HUES6 (cell line): ENCODE results near the gene ZBTB9.

Source experiments
- H3K27ac ChIP-seq: 2 replicates; pipeline ENCODE4 v1.7.0; 2013; ENCODE audit warnings: low read depth, mild to moderate bottlenecking, low read length, inconsistent platforms
- H3K27me3 ChIP-seq: 2 replicates; pipeline ENCODE4 v1.6.1; 2013; ENCODE audit warnings: low read length; ENCODE audit not compliant: control insufficient read depth, insufficient read depth
- H3K36me3 ChIP-seq: 2 replicates; pipeline ENCODE4 v1.6.1; 2013; ENCODE audit warnings: low read length; ENCODE audit not compliant: control insufficient read depth, insufficient read depth
- H3K4me1 ChIP-seq: 2 replicates; pipeline ENCODE4 v1.6.1; 2013; ENCODE audit warnings: low read length; ENCODE audit not compliant: control insufficient read depth, insufficient read depth
- H3K4me3 ChIP-seq: 2 replicates; pipeline ENCODE4 v1.5.1; 2013; ENCODE audit warnings: low read depth, low read length
- H3K9ac ChIP-seq: one replicate; pipeline ENCODE4 v1.6.1; 2013; ENCODE audit warnings: mild to moderate bottlenecking, low read length
- H3K9me3 ChIP-seq: 2 replicates; pipeline ENCODE4 v1.6.1; 2013; ENCODE audit warnings: low read depth, low read length; ENCODE audit not compliant: control insufficient read depth, insufficient read depth

The ZBTB9 gene

GRCh38 chr6:33429750-33430052 lies 24.7 kb upstream of the ZBTB9 start:
- Histone ChIP-seq H3K4me3 (no peak overlapping the region), H3K36me3 (peaks cover 4% of the 10 kb centered on the region; the same call in 1 of the 2 replicates), H3K9ac (no peak overlapping the region), H3K27me3 (no peaks in the 10 kb centered on the region), H3K9me3 (no peaks in the 10 kb centered on the region), H3K4me1 (peaks cover 71% of the 10 kb centered on the region), H3K27ac (no peak overlapping the region)

- Histone ChIP-seq H3K4me1 (peaks cover 65% of the 10 kb centered on the region), H3K27ac (0 out of 2 replicates have a peak overlapping the region, but pooled peaks have one; percentile 1)
Measured at GRCh38 chr6:33430334-33430733, 24.0 kb upstream of the ZBTB9 start.

GRCh38 chr6:33430991-33431879 lies 23.1 kb upstream of the ZBTB9 start:
- Histone ChIP-seq H3K27ac (peak overlapping the region; percentile 98), H3K27me3 (no peaks in the 10 kb centered on the region), H3K36me3 (peaks cover 14% of the 10 kb centered on the region), H3K9ac (peak overlapping the region; percentile 88), H3K9me3 (no peaks in the 10 kb centered on the region), H3K4me3 (peak overlapping the region; percentile 79), H3K4me1 (peaks cover 65% of the 10 kb centered on the region)

More at GRCh38 chr6:33430334-33430733, 24.0 kb upstream of the ZBTB9 start:
- no peaks in the 10 kb centered on the region for H3K27me3 ChIP-seq
- peaks cover 6% of the 10 kb centered on the region for H3K36me3 ChIP-seq
- H3K9ac ChIP-seq = no peak overlapping the region
- H3K9me3 ChIP-seq = no peaks in the 10 kb centered on the region
- peak overlapping the region; percentile 79 for H3K4me3 ChIP-seq

GRCh38 chr6:33431880-33432541 lies 22.4 kb upstream of the ZBTB9 start:
- Histone ChIP-seq H3K9me3 (no peaks in the 10 kb centered on the region), H3K4me1 (peaks cover 63% of the 10 kb centered on the region), H3K27ac (peak overlapping the region; percentile 98), H3K4me3 (peak overlapping the region; percentile 79), H3K9ac (peak overlapping the region; percentile 88), H3K27me3 (no peaks in the 10 kb centered on the region), H3K36me3 (peaks cover 22% of the 10 kb centered on the region)

GRCh38 chr6:33432546-33432945 lies 21.8 kb upstream of the ZBTB9 start:
- peak overlapping the region; percentile 88 for H3K9ac ChIP-seq
- H3K27ac ChIP-seq = peak overlapping the region; percentile 98; the same call in 1 of the 2 replicates
- no peaks in the 10 kb centered on the region for H3K9me3 ChIP-seq
- no peaks in the 10 kb centered on the region for H3K27me3 ChIP-seq
- H3K36me3 ChIP-seq = peaks cover 27% of the 10 kb centered on the region
- H3K4me3 ChIP-seq = peak overlapping the region; percentile 79
- peaks cover 58% of the 10 kb centered on the region for H3K4me1 ChIP-seq

- Histone ChIP-seq H3K4me3 (peak overlapping the region; percentile 79), H3K27ac (peak overlapping the region; percentile 41; the same call in 1 of the 2 replicates), H3K36me3 (peaks cover 32% of the 10 kb centered on the region), H3K27me3 (no peaks in the 10 kb centered on the region), H3K9me3 (no peaks in the 10 kb centered on the region), H3K9ac (peak overlapping the region; percentile 88), H3K4me1 (peaks cover 58% of the 10 kb centered on the region)
Measured at GRCh38 chr6:33433001-33433543, 21.3 kb upstream of the ZBTB9 start.

GRCh38 chr6:33433544-33434191 lies 20.7 kb upstream of the ZBTB9 start:
- Histone ChIP-seq H3K27ac (peak overlapping the region; percentile 68; the same call in 1 of the 2 replicates), H3K4me3 (peak overlapping the region; percentile 79), H3K4me1 (peaks cover 53% of the 10 kb centered on the region)

GRCh38 chr6:33434961-33435360 lies 19.4 kb upstream of the ZBTB9 start:
- Histone ChIP-seq H3K4me3 (no peak overlapping the region), H3K36me3 (peaks cover 49% of the 10 kb centered on the region), H3K9ac (no peak overlapping the region), H3K4me1 (peaks cover 40% of the 10 kb centered on the region), H3K27me3 (no peaks in the 10 kb centered on the region), H3K27ac (peak overlapping the region; percentile 15; the same call in 1 of the 2 replicates), H3K9me3 (no peaks in the 10 kb centered on the region)

More at GRCh38 chr6:33433544-33434191, 20.7 kb upstream of the ZBTB9 start:
- Histone ChIP-seq H3K9me3 (no peaks in the 10 kb centered on the region), H3K9ac (peak overlapping the region; percentile 88), H3K36me3 (peaks cover 38% of the 10 kb centered on the region), H3K27me3 (no peaks in the 10 kb centered on the region)

GRCh38 chr6:33437666-33438065 lies 16.7 kb upstream of the ZBTB9 start:
- H3K9ac ChIP-seq = no peak overlapping the region

GRCh38 chr6:33438978-33439594 lies 15.3 kb upstream of the ZBTB9 start:
- no peaks in the 10 kb centered on the region for H3K9me3 ChIP-seq
- peaks cover 88% of the 10 kb centered on the region for H3K36me3 ChIP-seq

More at GRCh38 chr6:33437666-33438065, 16.7 kb upstream of the ZBTB9 start:
- Histone ChIP-seq H3K9me3 (no peaks in the 10 kb centered on the region), H3K27me3 (no peaks in the 10 kb centered on the region), H3K36me3 (peaks cover 76% of the 10 kb centered on the region), H3K4me3 (no peak overlapping the region), H3K27ac (no peak overlapping the region), H3K4me1 (peaks cover 15% of the 10 kb centered on the region)

More at GRCh38 chr6:33438978-33439594, 15.3 kb upstream of the ZBTB9 start:
- no peak overlapping the region for H3K4me3 ChIP-seq
- H3K9ac ChIP-seq = no peak overlapping the region
- H3K27ac ChIP-seq = no peak overlapping the region
- no peaks in the 10 kb centered on the region for H3K27me3 ChIP-seq
- peaks cover 2% of the 10 kb centered on the region for H3K4me1 ChIP-seq
